Skeletal muscle tissue (tissue), 4 donors: ENCODE results near the gene IDH3A. TPM values are rescaled to one million over a fixed set of nuclear protein-coding genes. Genes with fewer than 3 reads are reported as not detected.

Experiments used
- H3K27ac ChIP-seq: one replicate; pipeline ENCODE4 v1.7.0; 2013; ENCODE audit warnings: mild to moderate bottlenecking, low read depth, low read length, inconsistent platforms
- H3K27me3 ChIP-seq, 3 donors: one replicate each; pipeline ENCODE4 v1.7.0; 2013; ENCODE audit warnings: low read length in 3 of 3; ENCODE audit not compliant: control insufficient read depth in 3 of 3, insufficient read depth in 3 of 3
- H3K36me3 ChIP-seq, 3 donors: one replicate each; pipeline ENCODE4 v1.7.0; 2013; ENCODE audit warnings: low read length in 3 of 3; ENCODE audit not compliant: control insufficient read depth in 3 of 3, insufficient read depth in 3 of 3
- H3K4me1 ChIP-seq, 3 donors: one replicate each; pipeline ENCODE4 v1.7.0; 2013; ENCODE audit warnings: low read length in 3 of 3, mild to moderate bottlenecking in 3 of 3; ENCODE audit not compliant: control insufficient read depth in 3 of 3, insufficient read depth in 3 of 3
- H3K4me3 ChIP-seq, 3 donors: one replicate each; pipeline ENCODE4 v1.7.0; 2013; ENCODE audit warnings: low read length in 3 of 3
- H3K9ac ChIP-seq, 3 donors: one replicate each; pipeline ENCODE4 v1.7.0; 2013; ENCODE audit warnings: low read length in 3 of 3, mild to moderate bottlenecking in 3 of 3, moderate library complexity in 2 of 3, low read depth in 1 of 3
- H3K9me3 ChIP-seq, 3 donors: one replicate each; pipeline ENCODE4 v1.7.0; 2013; ENCODE audit warnings: low read length in 3 of 3; ENCODE audit not compliant: control insufficient read depth in 3 of 3
- total RNA-seq: library from RNA; depleted of rRNA; stranded (reverse); fragments of >200 nt; gene quantifications from one replicate; pipeline ENCODE4 v1.2.3, GENCODE V29; 2014
- donor health status: Osteomylitis.

IDH3A gene
- total RNA-seq, 1 donor from 2014 or later, result 25.1 TPM

GRCh38 chr15:78207641-78208340, 58.6 kb downstream of the IDH3A start:
- Histone ChIP-seq H3K4me1 (peaks cover 65 to 74% (median 72%) of the 10 kb centered on the region in 3 donors), H3K36me3 (no peaks in the 10 kb centered on the region), H3K9ac (peak overlapping the region in 1 of 3 donors; percentile 8), H3K4me3 (no peak overlapping the region), H3K27me3 (no peaks in the 10 kb centered on the region), H3K27ac (no peak overlapping the region), H3K9me3 (no peaks in the 10 kb centered on the region)

GRCh38 chr15:78208341-78208844, 59.2 kb downstream of the IDH3A start:
- no peaks in the 10 kb centered on the region for H3K36me3 ChIP-seq
- no peak overlapping the region for H3K4me3 ChIP-seq
- H3K27ac ChIP-seq, result no peak overlapping the region
- peak overlapping the region in 1 of 3 donors; percentile 8 for H3K9ac ChIP-seq
- H3K9me3 ChIP-seq, result no peaks in the 10 kb centered on the region
- H3K27me3 ChIP-seq, result no peaks in the 10 kb centered on the region
- peaks cover 61 to 74% (median 72%) of the 10 kb centered on the region in 3 donors for H3K4me1 ChIP-seq

- no peak overlapping the region for H3K4me3 ChIP-seq
- no peaks in the 10 kb centered on the region for H3K27me3 ChIP-seq
- H3K9ac ChIP-seq, result no peak overlapping the region
- no peaks in the 10 kb centered on the region for H3K36me3 ChIP-seq
- no peaks in the 10 kb centered on the region for H3K9me3 ChIP-seq
- H3K4me1 ChIP-seq, result peaks cover 54 to 74% (median 72%) of the 10 kb centered on the region in 3 donors
- peak overlapping the region; percentile 16 for H3K27ac ChIP-seq
Measured at GRCh38 chr15:78208887-78209645, 59.9 kb downstream of the IDH3A start.

GRCh38 chr15:78209646-78210348, 60.6 kb downstream of the IDH3A start:
- H3K4me3 ChIP-seq, result no peak overlapping the region
- no peak overlapping the region for H3K9ac ChIP-seq
- H3K9me3 ChIP-seq, result no peaks in the 10 kb centered on the region
- H3K27ac ChIP-seq, result peak overlapping the region; percentile 16
- H3K36me3 ChIP-seq, result no peaks in the 10 kb centered on the region
- H3K4me1 ChIP-seq, result peaks cover 48 to 72% (median 69%) of the 10 kb centered on the region in 3 donors
- H3K27me3 ChIP-seq, result no peaks in the 10 kb centered on the region

- Histone ChIP-seq H3K9me3 (no peaks in the 10 kb centered on the region), H3K36me3 (no peaks in the 10 kb centered on the region), H3K4me1 (peaks cover 44 to 68% (median 68%) of the 10 kb centered on the region in 3 donors), H3K9ac (no peak overlapping the region), H3K27me3 (no peaks in the 10 kb centered on the region), H3K27ac (peak overlapping the region; percentile 16), H3K4me3 (no peak overlapping the region)
Measured at GRCh38 chr15:78210349-78210717, 61.2 kb downstream of the IDH3A start.

- Histone ChIP-seq H3K36me3 (no peaks in the 10 kb centered on the region), H3K27ac (no peak overlapping the region), H3K9me3 (no peaks in the 10 kb centered on the region), H3K4me1 (peaks cover 40 to 66% (median 62%) of the 10 kb centered on the region in 3 donors), H3K4me3 (no peak overlapping the region), H3K9ac (no peak overlapping the region), H3K27me3 (no peaks in the 10 kb centered on the region)
Measured at GRCh38 chr15:78211189-78211921, 62.2 kb downstream of the IDH3A start.

GRCh38 chr15:78212008-78212407, 62.8 kb downstream of the IDH3A start:
- Histone ChIP-seq H3K4me3 (no peak overlapping the region), H3K9me3 (no peaks in the 10 kb centered on the region), H3K27me3 (no peaks in the 10 kb centered on the region), H3K36me3 (no peaks in the 10 kb centered on the region), H3K27ac (peak overlapping the region; percentile 43), H3K9ac (peak overlapping the region in 2 of 3 donors; percentile 30 to 33), H3K4me1 (peaks cover 41 to 65% (median 62%) of the 10 kb centered on the region in 3 donors)

- Histone ChIP-seq H3K9me3 (no peaks in the 10 kb centered on the region), H3K4me1 (peaks cover 41 to 65% (median 57%) of the 10 kb centered on the region in 3 donors), H3K27ac (peak overlapping the region; percentile 43)
Measured at GRCh38 chr15:78212546-78213424, 63.6 kb downstream of the IDH3A start.

GRCh38 chr15:78213425-78213750, 64.2 kb downstream of the IDH3A start:
- no peaks in the 10 kb centered on the region for H3K9me3 ChIP-seq
- H3K4me1 ChIP-seq, result peaks cover 41 to 65% (median 57%) of the 10 kb centered on the region in 3 donors
- no peak overlapping the region for H3K4me3 ChIP-seq
- H3K27me3 ChIP-seq, result no peaks in the 10 kb centered on the region
- no peak overlapping the region for H3K27ac ChIP-seq
- H3K9ac ChIP-seq, result no peak overlapping the region
- no peaks in the 10 kb centered on the region for H3K36me3 ChIP-seq

More at GRCh38 chr15:78212546-78213424, 63.6 kb downstream of the IDH3A start:
- peak overlapping the region in 1 of 3 donors; percentile 33 for H3K9ac ChIP-seq
- H3K27me3 ChIP-seq, result no peaks in the 10 kb centered on the region
- no peak overlapping the region for H3K4me3 ChIP-seq
- no peaks in the 10 kb centered on the region for H3K36me3 ChIP-seq
